Activated CD8-positive, alpha-beta T cell treated with anti-CD3 and anti-CD28 coated beads for 36 hours (primary cell): ENCODE measurements around the gene ARPC4. TPM values are rescaled to one million over a fixed set of nuclear protein-coding genes. Genes with fewer than 3 reads are reported as not detected.

Source experiments
- ATAC-seq: fragments of 200-7000 bp; cut with Tn5 transposase; one replicate; pipeline ENCODE4 v1.10.0; 2021; ENCODE audit warnings: mild to moderate bottlenecking, moderate library complexity
- CTCF ChIA-PET: fragments of 350-600 bp; sonication (Branson Sonifier 250); formaldehyde crosslinking; loops from one replicate; lab custom pipeline; 2021; ENCODE audit warnings: antibody characterized with exemption; lab: Charles Lee
- POLR2A ChIA-PET: fragments of 350-600 bp; sonication (Branson Sonifier 250); formaldehyde crosslinking; loops from one replicate; lab custom pipeline; 2021; ENCODE audit warnings: antibody characterized with exemption; lab: Charles Lee
- DNase-seq: peaks from one replicate; pipeline ENCODE4 v3.0.0-alpha.2; 2020
- H3K27ac Mint-ChIP-seq: one replicate; pipeline ENCODE4 v1.8.0; 2021; ENCODE audit warnings: mild to moderate bottlenecking, mixed read lengths
- H3K27me3 Mint-ChIP-seq: one replicate; pipeline ENCODE4 v1.8.0; 2021; ENCODE audit warnings: mixed read lengths
- H3K36me3 Mint-ChIP-seq: one replicate; pipeline ENCODE4 v1.8.0; 2021; ENCODE audit warnings: low read depth, mixed read lengths
- H3K4me1 Mint-ChIP-seq: one replicate; pipeline ENCODE4 v1.8.0; 2021; ENCODE audit warnings: low read depth, mixed read lengths
- H3K4me3 Mint-ChIP-seq: one replicate; pipeline ENCODE4 v1.8.0; 2021; ENCODE audit warnings: mild to moderate bottlenecking, moderate library complexity, mixed read lengths
- H3K9me3 Mint-ChIP-seq: one replicate; pipeline ENCODE4 v1.8.0; 2021; ENCODE audit warnings: mixed read lengths
- CTCF ChIP-seq: fragments of 200-600 bp; IDR thresholded peaks from one replicate; pipeline ENCODE4 v1.8.0; 2022; ENCODE audit warnings: antibody characterized with exemption, mild to moderate bottlenecking
- intact Hi-C: fragments of 100-400 bp; cut with micrococcal nuclease; formaldehyde crosslinking; loops from one replicate; pipeline ENCODE4 v1.10.0; 2022
- total RNA-seq, 2 experiments: library from RNA; stranded (reverse); gene quantifications; one replicate each; pipeline ENCODE4 v1.2.3, GENCODE V29; 2021

The ARPC4 gene
- total RNA-seq, 2 experiments from 2014 or later: 205 to 208 TPM

GRCh38 chr3:9797196-9797945, 4.5 kb downstream of the ARPC4 start:
- H3K27me3 Mint-ChIP-seq: no peaks in the 10 kb centered on the region
- no peak overlapping the region for H3K4me3 Mint-ChIP-seq
- DNase-seq (no peak), ATAC-seq (no peak)
- H3K27ac Mint-ChIP-seq: peak overlapping the region; percentile 13
- CTCF ChIA-PET: no interaction called here
- H3K4me1 Mint-ChIP-seq: peaks cover 26% of the 10 kb centered on the region
- no peaks in the 10 kb centered on the region for H3K9me3 Mint-ChIP-seq
- POLR2A ChIA-PET: interaction anchor here (1.0 to 2.7 kb wide), 3 partner anchors 14 to 26 kb away, joined by 3 to 9 read pairs (median 4); no protein-coding TSS in a partner anchor
- no peak for TF ChIP-seq CTCF
- intact Hi-C loops: no loop called here
- peaks cover 64% of the 10 kb centered on the region for H3K36me3 Mint-ChIP-seq

GRCh38 chr3:9800529-9800928, 7.6 kb downstream of the ARPC4 start:
- no peak for DNase-seq
- Mint-ChIP-seq H3K27me3 (no peaks in the 10 kb centered on the region), H3K27ac (no peak overlapping the region), H3K36me3 (peaks cover 69% of the 10 kb centered on the region), H3K4me3 (no peak overlapping the region), H3K4me1 (peaks cover 18% of the 10 kb centered on the region), H3K9me3 (no peaks in the 10 kb centered on the region)
- intact Hi-C loops: no loop called here
- POLR2A ChIA-PET: interaction anchor here (1.5 kb wide), 1 partner anchor 51 kb away, joined by 3 read pairs; the partner anchor contains the start of gene OGG1
- TF ChIP-seq CTCF: peak; percentile 30
- CTCF ChIA-PET: interaction anchor here (0.9 to 1.6 kb wide), 3 partner anchors 8 to 146 kb away, joined by 3 to 5 read pairs (median 4); partner anchors contain the start of genes ARPC4 and TADA3
- ATAC-seq: no peak

GRCh38 chr3:9803494-9803893, 10.6 kb downstream of the ARPC4 start:
- Mint-ChIP-seq H3K27ac (peak overlapping the region; percentile 1), H3K4me3 (no peak overlapping the region), H3K36me3 (peaks cover 68% of the 10 kb centered on the region), H3K9me3 (no peaks in the 10 kb centered on the region), H3K4me1 (peaks cover 29% of the 10 kb centered on the region), H3K27me3 (no peaks in the 10 kb centered on the region)
- CTCF ChIA-PET: interaction anchor here (1.0 to 1.3 kb wide), 2 partner anchors 11 to 27 kb away, joined by 3 to 5 read pairs; partner anchors contain the start of genes ARPC4 and TADA3
- DNase-seq: no peak
- TF ChIP-seq CTCF: no peak
- POLR2A ChIA-PET: interaction anchor here (2.1 to 4.0 kb wide), 2 partner anchors 10 to 11 kb away, joined by 8 to 28 read pairs; partner anchors contain the start of genes ARPC4 and TADA3
- no peak for ATAC-seq
- intact Hi-C loops: no loop called here

- no peak overlapping the region for H3K4me3 Mint-ChIP-seq
- H3K4me1 Mint-ChIP-seq: peaks cover 39% of the 10 kb centered on the region
- DNase-seq: no peak
- H3K36me3 Mint-ChIP-seq: peaks cover 62% of the 10 kb centered on the region
- no peak for ATAC-seq
- TF ChIP-seq CTCF: no peak
- no peaks in the 10 kb centered on the region for H3K9me3 Mint-ChIP-seq
- peak overlapping the region; percentile 38 for H3K27ac Mint-ChIP-seq
- ChIA-PET CTCF (interaction anchor here (0.9 to 1.5 kb wide), 5 partner anchors 11 to 126 kb away, joined by 3 to 4 read pairs (median 3); partner anchors contain the start of gene OGG1), POLR2A (interaction anchor here (0.9 to 4.0 kb wide), 5 partner anchors 9 to 54 kb away, joined by 5 to 28 read pairs (median 6); partner anchors contain the start of genes ARPC4 and TADA3)
- H3K27me3 Mint-ChIP-seq: no peaks in the 10 kb centered on the region
- intact Hi-C loops: no loop called here
Measured at GRCh38 chr3:9804996-9805395, 12.1 kb downstream of the ARPC4 start.
